ENCODE results near the gene CAP2. TPM values are rescaled to one million over a fixed set of nuclear protein-coding genes. Genes with fewer than 3 reads are reported as not detected.

The CAP2 gene
- total RNA-seq, 1 experiment from 2014 or later, result 7.2 TPM

DNA sequence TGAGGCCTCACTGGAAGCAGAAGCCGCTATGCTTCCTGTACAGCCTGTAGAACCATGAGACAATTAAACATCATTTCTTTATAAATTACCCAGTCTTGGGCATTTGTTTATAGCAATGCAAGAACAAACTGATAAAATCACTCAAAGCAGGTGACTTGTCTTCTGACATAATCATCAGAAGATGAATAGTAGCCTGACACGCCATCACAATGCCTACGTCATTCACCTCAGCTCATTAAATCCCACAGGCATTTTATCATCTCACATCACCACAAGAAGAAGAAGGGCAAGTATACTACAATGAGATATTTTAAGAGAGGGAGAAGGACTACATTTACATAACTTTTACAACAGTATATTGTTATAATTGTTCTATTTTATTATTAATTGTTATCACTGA is 3.1 kb upstream of the CAP2 start:
- Mint-ChIP-seq H3K4me1 (peaks cover 23% of the 10 kb centered on the region), H3K36me3 (no peaks in the 10 kb centered on the region), H3K27ac (no peak overlapping the region), H3K9me3 (no peaks in the 10 kb centered on the region), H3K4me3 (no peak overlapping the region), H3K27me3 (ENCODE audit: low read depth) (no peaks in the 10 kb centered on the region; the same call in 1 of the 2 replicates)
- CTCF ChIA-PET, result no interaction called here
- TF ChIP-seq FOXP4 (CRISPR knock-in tag; IDR thresholded peaks at IDR 0.05), result no peak
- TF ChIP-seq SMAD3 (CRISPR knock-in tag; IDR thresholded peaks at IDR 0.05; ENCODE audit: borderline replicate concordance), result no peak
- no peak for TF ChIP-seq GABPB1 (CRISPR knock-in tag; IDR thresholded peaks at IDR 0.05)
- no peak for TF ChIP-seq TEAD1 (CRISPR knock-in tag; IDR thresholded peaks at IDR 0.05)
- no peak for TF ChIP-seq HMGA2 (CRISPR knock-in tag; IDR thresholded peaks at IDR 0.05)
- ATAC-seq (no peak), DNase-seq (ENCODE audit: low spot score) (no peak)
- POLR2A ChIA-PET, result no interaction called here

GRCh38 chr6:17391976-17392375 is 1.4 kb upstream of the CAP2 start:
- Mint-ChIP-seq H3K27ac (no peak overlapping the region), H3K9me3 (peaks cover 14% of the 10 kb centered on the region), H3K4me1 (peaks cover 18% of the 10 kb centered on the region), H3K27me3 (ENCODE audit: low read depth) (no peaks in the 10 kb centered on the region; the same call in 1 of the 2 replicates), H3K36me3 (peaks cover 8% of the 10 kb centered on the region), H3K4me3 (no peak overlapping the region)
- POLR2A ChIA-PET, result no interaction called here
- CTCF ChIA-PET, result no interaction called here
- TF ChIP-seq ZNF317 (CRISPR knock-in tag; IDR thresholded peaks at IDR 0.05; ENCODE audit: borderline replicate concordance, low read depth) (no peak), GTF2I (CRISPR knock-in tag; conservative IDR thresholded peaks at IDR 0.05) (no peak), ZNF121 (CRISPR knock-in tag; IDR thresholded peaks at IDR 0.05) (no peak), ESRRA (CRISPR knock-in tag; IDR thresholded peaks at IDR 0.05; ENCODE audit: borderline replicate concordance) (no peak), NFATC4 (CRISPR knock-in tag; IDR thresholded peaks at IDR 0.05) (no peak)
- TF ChIP-seq, protein P1, sequence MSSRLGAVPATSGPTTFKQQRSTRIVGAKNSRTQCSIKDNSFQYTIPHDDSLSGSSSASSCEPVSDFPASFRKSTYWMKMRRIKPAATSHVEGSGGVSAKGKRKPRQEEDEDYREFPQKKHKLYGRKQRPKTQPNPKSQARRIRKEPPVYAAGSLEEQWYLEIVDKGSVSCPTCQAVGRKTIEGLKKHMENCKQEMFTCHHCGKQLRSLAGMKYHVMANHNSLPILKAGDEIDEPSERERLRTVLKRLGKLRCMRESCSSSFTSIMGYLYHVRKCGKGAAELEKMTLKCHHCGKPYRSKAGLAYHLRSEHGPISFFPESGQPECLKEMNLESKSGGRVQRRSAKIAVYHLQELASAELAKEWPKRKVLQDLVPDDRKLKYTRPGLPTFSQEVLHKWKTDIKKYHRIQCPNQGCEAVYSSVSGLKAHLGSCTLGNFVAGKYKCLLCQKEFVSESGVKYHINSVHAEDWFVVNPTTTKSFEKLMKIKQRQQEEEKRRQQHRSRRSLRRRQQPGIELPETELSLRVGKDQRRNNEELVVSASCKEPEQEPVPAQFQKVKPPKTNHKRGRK (CRISPR knock-in tag; IDR thresholded peaks at IDR 0.05; ENCODE audit: borderline replicate concordance), result no peak
- DNase-seq (ENCODE audit: low spot score) (no peak), ATAC-seq (no peak)

GRCh38 chr6:17393892-17394631 is 667 bp downstream of the CAP2 start:
- H3K27ac Mint-ChIP-seq, result peak overlapping the region; percentile 98
- peaks cover 14% of the 10 kb centered on the region for H3K9me3 Mint-ChIP-seq
- H3K36me3 Mint-ChIP-seq, result peaks cover 12% of the 10 kb centered on the region
- H3K4me3 Mint-ChIP-seq, result peak overlapping the region; percentile 91
- DNase-seq (ENCODE audit: low spot score) (peak; percentile 70), ATAC-seq (peak; percentile 69)
- H3K4me1 Mint-ChIP-seq, result peaks cover 17% of the 10 kb centered on the region
- H3K27me3 Mint-ChIP-seq (ENCODE audit: low read depth), result no peaks in the 10 kb centered on the region; the same call in 1 of the 2 replicates
- no peak for TF ChIP-seq AFF4 (CRISPR knock-in tag; IDR thresholded peaks at IDR 0.05; ENCODE audit: borderline replicate concordance)
- TF ChIP-seq TEAD1 (CRISPR knock-in tag; IDR thresholded peaks at IDR 0.05), result 0 out of 2 replicates have a peak, but pooled peaks have one; percentile 37
- CTCF ChIA-PET, result interaction anchor here (0.7 to 1.4 kb wide), 3 partner anchors 190 to 193 kb away, joined by 3 to 6 read pairs (median 3); no protein-coding TSS in a partner anchor
- POLR2A ChIA-PET, result interaction anchor here (0.7 to 1.8 kb wide), 3 partner anchors 24 to 319 kb away, joined by 3 to 7 read pairs (median 3); partner anchors contain the start of gene RBM24
